IMR-90 (cell line): ENCODE results near the gene DDX24. TPM values are rescaled to one million over a fixed set of nuclear protein-coding genes. Genes with fewer than 3 reads are reported as not detected.

ENCODE experiments used
- ATAC-seq: fragments of 200-7000 bp; cut with Tn5 transposase; 2 replicates; pipeline ENCODE4 v1.9.1; 2020; ENCODE audit warnings: low read depth, mild to moderate bottlenecking, moderate library complexity
- BruUV-seq: library from RNA; stranded (reverse); fragments of 400-500 nt; replicated peaks from 2 replicates; lab custom pipeline; 2021; lab: Mats Ljungman, UMichigan
- CTCF ChIA-PET: fragments of 300-600 bp; formaldehyde crosslinking; extraction: SDS; loops from one replicate; lab custom pipeline; 2021; ENCODE audit warnings: antibody characterized with exemption; lab: Yijun Ruan, JAX
- POLR2A ChIA-PET: fragments of 300-600 bp; sonication (Branson Sonifier 250); formaldehyde crosslinking; loops from one replicate; lab custom pipeline; 2022; ENCODE audit warnings: antibody characterized with exemption; ENCODE audit not compliant: unreplicated experiment; lab: Charles Lee
- DNase-seq: peaks from one replicate; pipeline ENCODE4 v3.0.0; 2013
- H2AFZ ChIP-seq: replicated peaks from 2 replicates; pipeline ENCODE3; 2013; ENCODE audit warnings: low read length, mild to moderate bottlenecking; ENCODE audit not compliant: poor library complexity
- H2AK5ac ChIP-seq: 2 replicates; pipeline ENCODE4 v1.6.1; 2013; ENCODE audit warnings: low read depth, low read length, inconsistent platforms
- H2AK9ac ChIP-seq: replicated peaks from 2 replicates; pipeline ENCODE3; 2013; ENCODE audit warnings: mild to moderate bottlenecking, low read depth, low read length, moderate library complexity; ENCODE audit not compliant: poor library complexity
- H2BK120ac ChIP-seq: 2 replicates; pipeline ENCODE4 v1.6.1; 2013; ENCODE audit warnings: low read depth, low read length, inconsistent platforms
- H2BK15ac ChIP-seq: 3 replicates; pipeline ENCODE4 v1.6.1; 2013; ENCODE audit warnings: low read depth, low read length, inconsistent platforms
- H2BK20ac ChIP-seq: 2 replicates; pipeline ENCODE4 v1.6.1; 2013; ENCODE audit warnings: low read depth, mild to moderate bottlenecking, inconsistent platforms, low read length, moderate library complexity
- H2BK5ac ChIP-seq: 2 replicates; pipeline ENCODE4 v1.6.1; 2013; ENCODE audit warnings: mild to moderate bottlenecking, low read depth, low read length, inconsistent platforms; ENCODE audit not compliant: poor library complexity, severe bottlenecking
- H3K14ac ChIP-seq: replicated peaks from 2 replicates; pipeline ENCODE4 v1.6.1; 2013; ENCODE audit warnings: low read depth, low read length, inconsistent platforms
- H3K18ac ChIP-seq: 2 replicates; pipeline ENCODE4 v1.6.1; 2013; ENCODE audit warnings: low read depth, low read length, control low read depth
- H3K23ac ChIP-seq: 2 replicates; pipeline ENCODE4 v1.6.1; 2013; ENCODE audit warnings: low read depth, low read length, inconsistent platforms
- H3K27ac ChIP-seq: 2 replicates; pipeline ENCODE4 v1.5.1; 2013; ENCODE audit warnings: mild to moderate bottlenecking, control low read depth, low read length; ENCODE audit not compliant: insufficient read depth
- H3K27me3 ChIP-seq: 2 replicates; pipeline ENCODE4 v1.6.1; 2013; ENCODE audit warnings: low read length; ENCODE audit not compliant: control insufficient read depth, insufficient read depth
- H3K36me3 ChIP-seq: 2 replicates; pipeline ENCODE4 v1.6.1; 2013; ENCODE audit warnings: low read length, mixed read lengths; ENCODE audit not compliant: control insufficient read depth, insufficient read depth
- H3K4ac ChIP-seq: 2 replicates; pipeline ENCODE4 v1.6.1; 2013; ENCODE audit warnings: low read depth, low read length, inconsistent platforms
- H3K4me1 ChIP-seq: 2 replicates; pipeline ENCODE4 v1.6.1; 2013; ENCODE audit warnings: low read length, mixed read lengths; ENCODE audit not compliant: control insufficient read depth, insufficient read depth
- H3K4me2 ChIP-seq: 2 replicates; pipeline ENCODE4 v1.6.1; 2013; ENCODE audit warnings: low read depth, mild to moderate bottlenecking, control low read depth, low read length, moderate library complexity
- H3K4me3 ChIP-seq: 2 replicates; pipeline ENCODE4 v1.5.1; 2013; ENCODE audit warnings: low read depth, mild to moderate bottlenecking, control low read depth, low read length, moderate library complexity; ENCODE audit not compliant: insufficient read depth
- H3K56ac ChIP-seq: 2 replicates; pipeline ENCODE4 v1.6.1; 2013; ENCODE audit warnings: low read length, inconsistent platforms; ENCODE audit not compliant: insufficient read depth; ENCODE audit errors: extremely low read depth
- H3K79me1 ChIP-seq, 2 experiments: 2 replicates each; pipeline ENCODE4 v1.6.1; 2013; ENCODE audit warnings: low read length in 2 of 2, inconsistent platforms in 1 of 2, low read depth in 1 of 2
- H3K9ac ChIP-seq: 2 replicates; pipeline ENCODE4 v1.6.1; 2013; ENCODE audit warnings: low read depth, low read length, control low read depth
- H3K9me1 ChIP-seq: 2 replicates; pipeline ENCODE4 v1.6.1; 2013; ENCODE audit warnings: low read length, inconsistent platforms; ENCODE audit not compliant: insufficient read depth
- H3K9me3 ChIP-seq: 2 replicates; pipeline ENCODE4 v1.6.1; 2013; ENCODE audit warnings: low read length; ENCODE audit not compliant: control insufficient read depth, insufficient read depth
- H4K20me1 ChIP-seq: 2 replicates; pipeline ENCODE4 v1.6.1; 2013; ENCODE audit warnings: low read length, inconsistent platforms; ENCODE audit not compliant: insufficient read depth
- H4K5ac ChIP-seq: 2 replicates; pipeline ENCODE4 v1.6.1; 2013; ENCODE audit warnings: mild to moderate bottlenecking, low read depth, low read length, control low read depth
- H4K8ac ChIP-seq, 2 experiments: 2 replicates each; pipeline ENCODE4 v1.6.1; 2013; ENCODE audit warnings: low read depth in 2 of 2, low read length in 2 of 2, control low read depth in 1 of 2, inconsistent platforms in 1 of 2
- H4K91ac ChIP-seq: 2 replicates; pipeline ENCODE4 v1.6.1; 2013; ENCODE audit warnings: low read depth, low read length, inconsistent platforms; ENCODE audit not compliant: insufficient read depth
- BHLHE40 ChIP-seq: fragments of 150-350 bp; IDR thresholded peaks from 2 replicates; pipeline ENCODE4 v1.6.1; 2016; ENCODE audit warnings: mild to moderate bottlenecking, low read depth, low read length
- CEBPB ChIP-seq: IDR thresholded peaks from 2 replicates; pipeline ENCODE4 v1.6.1; 2012; ENCODE audit warnings: low read depth, low read length, improper control_type of control experiment
- CHD1 ChIP-seq: IDR thresholded peaks from 2 replicates; pipeline ENCODE4 v1.6.1; 2012; ENCODE audit warnings: low read depth, low read length, improper control_type of control experiment
- CTCF ChIP-seq: conservative IDR thresholded peaks from 2 replicates; pipeline ENCODE4 v1.5.1; 2012; ENCODE audit warnings: mild to moderate bottlenecking, low read depth, low read length, improper control_type of control experiment
- ELK1 ChIP-seq: fragments of 150-350 bp; IDR thresholded peaks from 2 replicates; pipeline ENCODE4 v1.6.1; 2016; ENCODE audit warnings: low read depth, mild to moderate bottlenecking, low read length, moderate library complexity, borderline replicate concordance
- FOS ChIP-seq: fragments of 150-350 bp; IDR thresholded peaks from 2 replicates; pipeline ENCODE4 v1.6.1; 2016; ENCODE audit warnings: low read depth, low read length
- MAFK ChIP-seq: IDR thresholded peaks from 2 replicates; pipeline ENCODE4 v1.6.1; 2012; ENCODE audit warnings: low read depth, low read length, improper control_type of control experiment
- MAZ ChIP-seq: IDR thresholded peaks from 2 replicates; pipeline ENCODE4 v1.6.1; 2012; ENCODE audit warnings: low read depth, mild to moderate bottlenecking, low read length, improper control_type of control experiment, moderate library complexity, borderline replicate concordance
- MXI1 ChIP-seq: IDR thresholded peaks from 2 replicates; pipeline ENCODE4 v1.6.1; 2012; ENCODE audit warnings: low read depth, mild to moderate bottlenecking, low read length, moderate library complexity, borderline replicate concordance
- NFE2L2 ChIP-seq: fragments of 150-350 bp; IDR thresholded peaks from 2 replicates; pipeline ENCODE4 v1.6.1; 2016; ENCODE audit warnings: low read depth, mild to moderate bottlenecking, low read length
- POLR2A ChIP-seq: IDR thresholded peaks from 2 replicates; pipeline ENCODE4 v1.6.1; 2012; ENCODE audit warnings: mild to moderate bottlenecking, low read depth, low read length
- RAD21 ChIP-seq: IDR thresholded peaks from 2 replicates; pipeline ENCODE4 v1.6.1; 2012; ENCODE audit warnings: low read length, improper control_type of control experiment
- RCOR1 ChIP-seq: IDR thresholded peaks from 2 replicates; pipeline ENCODE4 v1.6.1; 2012; ENCODE audit warnings: mild to moderate bottlenecking, low read length, improper control_type of control experiment; ENCODE audit not compliant: insufficient replicate concordance
- RFX5 ChIP-seq: IDR thresholded peaks from 2 replicates; pipeline ENCODE4 v1.8.0; 2012; ENCODE audit warnings: low read depth, mild to moderate bottlenecking, low read length, moderate library complexity
- SMC3 ChIP-seq: fragments of 150-350 bp; IDR thresholded peaks from 2 replicates; pipeline ENCODE4 v1.6.1; 2016; ENCODE audit warnings: low read depth, mild to moderate bottlenecking, antibody characterized with exemption, low read length, moderate library complexity
- USF2 ChIP-seq: fragments of 150-350 bp; IDR thresholded peaks from 2 replicates; pipeline ENCODE4 v1.6.1; 2017; ENCODE audit warnings: mild to moderate bottlenecking, antibody characterized with exemption, low read length, low read depth
- WGBS, 2 experiments: methylation state at CpG; one replicate each; pipeline versions ENCODE4 v1.1.5 to v1.1.7; 2013; ENCODE audit warnings: missing lambda C conversion rate in 2 of 2; ENCODE audit not compliant: insufficient read length in 1 of 2; ENCODE audit errors: extremely low coverage in 2 of 2; 5-methylcytosine and 5-hydroxymethylcytosine counted together
- dilution Hi-C: fragments of 300-500 bp; cut with HindIII; formaldehyde crosslinking; loops from one replicate; pipeline ENCODE4 v1.14.3; 2018; ENCODE audit warnings: low sequenced_read_pairs; ENCODE audit not compliant: unreplicated experiment
- in situ Hi-C: fragments of 300-500 bp; cut with MboI; formaldehyde crosslinking; loops from 3 replicates; pipeline ENCODE4 v1.14.3; 2019; ENCODE audit warnings: low sequenced_read_pairs, inconsistent platforms, mixed read lengths
- intact Hi-C: fragments of 100-400 bp; cut with micrococcal nuclease; formaldehyde crosslinking; loops from 2 replicates; pipeline ENCODE4 v1.10.0; 2022
- polyA plus RNA-seq, 3 experiments: library from polyadenylated mRNA; depleted of rRNA; stranded (reverse); fragments of >200 nt; gene quantifications; 2 replicates each; pipeline ENCODE4 v1.2.3, GENCODE V29; 2012; ENCODE audit warnings: low replicate concordance in 1 of 3
- total RNA-seq: library from RNA; depleted of rRNA; stranded (reverse); fragments of >200 nt; gene quantifications from 2 replicates; pipeline ENCODE4 v1.2.3, GENCODE V29; 2012

Gene DDX24
- total and polyA plus RNA-seq, 2 of the 4 experiments (the other 2 are of a cell fraction) = 134 to 155 TPM

- in situ Hi-C loops = no loop called here
- intact Hi-C loops = no loop called here
- ATAC-seq (no peak), DNase-seq (no peak)
- Histone ChIP-seq H3K4me1 (peaks cover 6% of the 10 kb centered on the region), H3K4ac (no peak overlapping the region), H3K27me3 (no peaks in the 10 kb centered on the region), H2AK5ac (no peak overlapping the region), H2BK5ac (no peak overlapping the region), H3K4me3 (no peak overlapping the region), H2AK9ac (no peak overlapping the region), H4K20me1 (peaks cover 38% of the 10 kb centered on the region), H3K14ac (no peak overlapping the region), H3K79me1 (peaks cover 7 to 32% of the 10 kb centered on the region in 2 experiments; a peak in 3 of 4 replicates), H3K27ac (no peak overlapping the region), H3K56ac (no peak overlapping the region), H3K18ac (no peak overlapping the region), H2BK20ac (no peak overlapping the region), H2BK120ac (no peak overlapping the region), H2BK15ac (no peak overlapping the region), H3K36me3 (peaks cover 15% of the 10 kb centered on the region), H4K8ac (no peak overlapping the region), H2AFZ (no peak overlapping the region), H3K4me2 (no peak overlapping the region), H3K9me1 (peaks cover 6% of the 10 kb centered on the region), H4K91ac (no peak overlapping the region), H3K23ac (no peak overlapping the region), H3K9me3 (peaks cover 3% of the 10 kb centered on the region; the same call in 1 of the 2 replicates), H4K5ac (no peak overlapping the region), H3K9ac (no peak overlapping the region)
- WGBS, 2 experiments = no CpG with 5 or more reads among the region's 2 CpGs
- CTCF ChIA-PET = no interaction called here
- POLR2A ChIA-PET = no interaction called here
- TF ChIP-seq CEBPB (no peak), ELK1 (no peak), POLR2A (no peak), RAD21 (no peak), RFX5 (no peak), CTCF (no peak), USF2 (no peak), MAZ (no peak), MXI1 (no peak), MAFK (no peak), RCOR1 (no peak), BHLHE40 (no peak), CHD1 (no peak), NFE2L2 (no peak), SMC3 (no peak), FOS (no peak)
- dilution Hi-C loops = no loop called here
- no TSS peak for BruUV-seq
Observed at GRCh38 chr14:94075008-94075407, 6.0 kb downstream of the DDX24 start.
